ENCODE results near the gene RIMBP2.

- TF ChIP-seq CTCF (IDR thresholded peaks at IDR 0.05; ENCODE audit: insufficient read depth, low read length) (no peak), GABPA (IDR thresholded peaks at IDR 0.05; ENCODE audit: low read depth) (no peak), POLR2AphosphoS5 (IDR thresholded peaks at IDR 0.05; ENCODE audit: low read depth) (no peak), SPI1 (IDR thresholded peaks at IDR 0.05; ENCODE audit: borderline replicate concordance, low read depth) (no peak)
Observed at GRCh38 chr12:130540376-130540775, 175.7 kb downstream of the RIMBP2 start.

All from HL-60 (cell line).